ENCODE data around the gene LTBR.

The LTBR gene

DNA sequence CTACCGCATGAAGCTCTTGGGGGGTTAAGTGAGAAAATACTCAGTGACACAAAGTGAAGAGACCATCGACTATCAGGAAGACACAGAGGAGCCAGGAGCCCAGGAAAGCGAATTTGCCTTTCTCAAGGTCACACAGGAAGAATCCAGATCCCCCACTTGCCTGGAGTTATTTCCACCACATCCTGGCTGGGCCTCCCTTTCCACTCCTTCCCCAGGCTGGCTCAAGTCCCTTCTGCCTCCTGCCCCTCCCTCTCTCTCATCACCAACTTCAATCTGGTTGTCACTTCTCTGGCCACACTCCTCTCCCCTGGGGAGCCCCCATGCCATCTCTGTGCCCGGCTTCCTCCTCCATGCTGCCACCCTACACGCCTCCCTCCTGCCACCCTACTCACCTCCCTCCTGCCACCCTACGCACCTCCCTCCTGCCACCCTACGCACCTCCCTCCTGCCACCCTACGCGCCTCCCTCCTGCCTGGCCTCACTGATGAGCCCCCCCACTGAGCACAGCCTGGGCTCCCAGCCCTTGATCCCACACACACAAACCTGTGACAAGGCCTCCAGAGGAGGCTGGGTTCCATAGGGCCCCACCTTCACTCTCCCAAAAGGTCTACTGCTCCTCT lies 14.9 kb upstream of the LTBR start:
- DNase-seq = no peak

DNA sequence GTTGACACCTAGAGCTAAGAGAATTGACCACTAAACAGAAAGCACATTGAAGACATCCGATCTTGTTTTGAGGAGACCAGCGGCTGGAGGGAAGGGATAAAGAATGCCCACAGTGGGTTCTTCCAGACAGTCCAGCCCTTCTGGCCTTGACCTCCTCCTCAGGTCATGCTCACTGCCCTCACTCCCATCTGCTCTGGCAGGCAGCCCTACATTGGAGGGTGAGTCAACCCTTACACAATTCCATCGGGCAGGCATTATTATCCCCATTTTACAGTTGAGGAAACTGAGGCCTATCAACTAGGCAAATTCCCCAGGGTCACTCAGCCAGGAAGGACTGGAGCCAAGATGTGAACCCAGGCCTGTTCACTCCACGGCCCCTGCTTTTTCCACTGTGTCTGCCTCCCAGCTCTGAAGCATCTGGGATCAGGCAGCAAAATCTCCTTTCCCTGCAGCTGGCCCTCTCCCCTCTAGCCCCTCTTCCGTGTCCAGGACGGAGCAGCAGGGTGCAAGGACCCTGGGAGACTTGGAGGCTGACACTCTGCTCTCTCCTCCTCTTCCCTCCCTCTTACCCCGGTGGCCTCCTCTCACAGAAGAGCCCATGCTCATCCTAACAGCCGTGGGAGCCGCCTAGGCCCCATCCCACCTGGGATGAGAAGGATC lies 13.9 kb upstream of the LTBR start:
- no peak for DNase-seq

DNA sequence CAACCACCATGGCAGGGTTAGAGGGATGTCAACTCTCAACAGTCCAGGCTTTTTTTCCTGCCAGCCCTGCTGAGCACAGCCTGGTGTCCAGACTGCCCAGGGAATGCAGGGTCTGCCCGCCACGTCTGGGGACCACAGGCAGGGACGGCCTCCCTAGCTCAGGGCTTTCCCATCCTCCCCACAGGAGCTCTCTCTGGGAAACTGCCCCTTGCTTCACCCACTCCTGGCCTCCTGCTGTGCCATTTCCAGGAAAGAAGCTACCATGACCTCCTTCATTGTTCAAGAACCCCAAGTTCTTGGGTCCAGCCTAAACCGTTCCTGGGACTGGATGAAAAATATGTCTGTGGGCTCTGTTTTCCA lies 13.4 kb upstream of the LTBR start:
- no peak for DNase-seq

DNA sequence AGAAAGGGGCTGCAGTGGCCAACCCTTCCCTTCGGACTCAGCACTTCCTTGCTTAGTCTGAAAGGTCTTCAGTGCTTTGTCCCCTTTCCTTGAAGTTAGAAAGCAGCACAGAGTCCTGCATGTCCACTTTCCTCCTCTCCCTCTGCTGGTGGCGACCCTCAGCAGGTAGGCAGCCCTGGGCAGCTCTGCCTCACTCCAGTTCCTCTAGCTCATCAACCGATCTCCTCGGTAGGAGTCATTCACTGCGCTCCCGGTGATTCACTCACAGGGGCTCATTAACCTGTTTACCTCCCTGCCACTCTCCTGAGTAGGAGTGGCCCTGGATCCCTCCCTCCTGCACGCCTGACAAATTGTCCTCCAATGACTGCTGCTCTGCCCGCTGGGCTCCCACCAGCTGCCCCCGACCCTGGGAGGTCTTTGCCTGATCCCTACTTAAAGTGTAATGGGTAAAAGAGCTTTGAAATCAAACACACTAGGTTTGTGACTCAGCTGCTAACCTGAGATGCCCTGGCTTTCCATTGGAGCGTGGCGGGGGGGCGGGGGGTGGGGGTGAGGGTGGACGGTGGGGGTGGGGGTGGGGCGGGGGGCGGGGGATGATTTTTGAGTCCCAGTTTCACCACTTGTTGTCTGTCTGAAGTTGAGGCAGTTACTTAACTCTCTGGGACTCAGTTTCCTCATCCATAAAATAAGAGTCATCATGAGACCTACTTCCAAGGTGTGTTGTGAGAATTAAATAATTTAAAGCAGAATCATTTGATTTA lies 12.8 kb upstream of the LTBR start:
- DNase-seq = no peak

DNA sequence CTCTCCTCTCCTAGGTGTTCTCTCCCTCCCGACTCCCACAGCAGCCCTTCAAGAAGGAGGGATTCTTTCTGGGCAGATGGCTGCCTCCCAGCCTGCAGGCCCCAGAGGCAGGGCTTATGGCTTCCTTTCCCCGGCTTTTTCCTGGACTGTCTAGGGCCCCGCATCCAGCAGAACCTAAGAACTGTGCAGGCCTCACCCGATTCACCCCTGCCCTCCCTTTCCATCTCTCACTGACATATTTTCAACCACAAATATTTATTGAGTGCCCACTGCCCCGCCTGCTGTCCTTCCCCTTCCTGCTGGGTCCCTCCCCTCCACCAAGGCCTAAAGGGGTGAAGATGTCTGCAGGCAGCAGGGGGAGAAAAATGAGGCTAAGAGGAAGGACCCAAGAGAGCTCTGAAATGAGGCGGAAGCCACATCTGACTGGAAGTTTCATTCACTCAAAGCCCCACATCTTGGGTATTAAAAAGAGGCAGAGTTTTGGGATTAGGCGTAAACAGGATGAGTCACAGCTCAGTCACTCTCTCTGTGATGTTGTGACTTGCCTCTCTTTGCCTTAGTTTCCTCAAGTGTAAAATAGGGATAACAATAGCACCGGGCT lies 11.5 kb upstream of the LTBR start:
- DNase-seq = no peak

DNA sequence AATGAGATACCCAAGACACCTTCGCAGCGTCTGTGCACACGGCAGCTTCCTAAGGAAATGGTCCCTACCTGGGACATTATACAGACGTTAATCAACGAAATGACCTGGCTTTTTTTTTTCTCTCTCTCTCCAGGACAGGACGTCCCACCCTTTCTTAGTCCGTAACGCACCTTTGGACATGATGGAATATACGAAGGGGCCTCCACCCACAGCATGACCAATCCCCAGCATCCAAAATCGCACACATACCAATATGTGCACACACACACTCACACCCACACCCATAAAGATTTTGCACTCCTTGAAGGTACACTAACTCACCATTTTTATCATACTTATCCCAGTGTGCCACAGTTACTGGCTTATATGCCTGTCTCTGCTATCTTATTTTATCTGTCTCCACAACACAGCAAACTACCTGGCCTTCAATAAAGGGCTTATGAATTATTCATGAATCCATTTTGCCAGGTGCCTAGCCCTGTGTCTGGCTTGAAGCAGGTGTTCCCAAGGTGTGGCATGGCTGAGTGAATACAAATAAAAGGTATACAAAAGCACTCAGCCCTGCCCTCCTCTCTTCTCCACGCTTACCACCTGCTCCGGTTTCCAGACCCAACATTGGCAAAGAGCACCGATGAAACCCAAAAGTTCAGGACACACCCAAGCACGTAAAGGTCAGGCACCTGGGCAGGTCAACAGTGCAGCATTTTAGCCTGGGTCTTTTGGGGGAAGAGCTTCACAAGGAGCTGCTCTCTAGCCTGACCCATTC lies 10.8 kb upstream of the LTBR start:
- no peak for DNase-seq

DNA sequence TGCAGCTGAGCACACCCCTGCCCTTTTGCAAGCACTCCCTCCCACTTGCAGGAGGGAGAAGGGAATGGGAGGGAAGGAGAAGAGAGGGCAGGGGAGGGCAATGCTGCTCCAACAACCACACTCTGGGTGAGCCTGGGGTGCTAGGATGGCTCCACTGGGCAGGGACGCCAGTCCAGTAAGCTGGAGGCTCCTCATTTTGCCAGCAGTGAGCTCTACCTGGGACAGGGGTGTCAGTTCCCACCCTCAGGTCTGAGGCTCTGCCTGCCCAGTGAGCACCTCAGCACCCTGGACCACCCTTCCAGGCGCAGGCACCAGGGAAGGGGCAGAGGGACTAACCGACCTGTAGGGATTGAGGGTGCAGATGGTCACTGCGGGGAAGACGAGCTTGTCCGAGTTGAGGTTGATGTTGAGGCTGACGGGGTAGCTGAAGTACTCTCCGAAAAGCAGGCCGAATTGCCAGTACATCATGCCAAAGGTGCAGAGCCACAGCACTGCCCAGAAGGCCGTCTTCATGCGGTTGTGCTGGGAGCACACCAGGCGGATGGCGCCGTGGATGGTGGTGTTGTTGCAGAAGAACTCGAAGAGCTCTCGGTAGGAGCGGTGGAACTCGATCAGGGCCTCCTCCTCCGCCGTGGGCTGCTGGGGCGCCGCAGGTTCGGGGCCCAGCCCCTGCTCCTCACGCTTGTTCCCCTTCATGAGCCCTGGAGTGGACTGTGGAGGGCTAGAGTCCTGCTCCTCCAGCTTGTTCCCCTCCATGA lies 9.8 kb upstream of the LTBR start:
- DNase-seq = no peak

DNA sequence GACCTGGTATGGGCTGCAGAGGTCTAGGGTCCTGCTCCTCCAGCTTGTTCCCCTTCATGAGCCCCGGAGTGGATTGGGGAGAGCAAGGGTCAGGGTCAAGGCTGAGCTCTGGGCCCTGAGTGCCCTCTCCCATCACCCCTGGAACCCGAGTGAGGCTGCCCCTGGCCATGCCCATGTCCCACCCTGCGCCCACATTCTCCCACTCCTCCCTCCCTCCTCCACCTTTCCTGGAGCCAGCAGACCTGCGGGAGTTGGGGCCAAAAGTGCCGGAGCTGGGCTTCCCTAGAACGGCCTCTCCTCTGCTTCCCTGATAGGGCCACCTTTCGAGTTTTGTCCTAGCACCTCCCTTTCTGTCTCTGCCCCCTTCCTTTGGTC lies 9.2 kb upstream of the LTBR start:
- DNase-seq = no peak

DNA sequence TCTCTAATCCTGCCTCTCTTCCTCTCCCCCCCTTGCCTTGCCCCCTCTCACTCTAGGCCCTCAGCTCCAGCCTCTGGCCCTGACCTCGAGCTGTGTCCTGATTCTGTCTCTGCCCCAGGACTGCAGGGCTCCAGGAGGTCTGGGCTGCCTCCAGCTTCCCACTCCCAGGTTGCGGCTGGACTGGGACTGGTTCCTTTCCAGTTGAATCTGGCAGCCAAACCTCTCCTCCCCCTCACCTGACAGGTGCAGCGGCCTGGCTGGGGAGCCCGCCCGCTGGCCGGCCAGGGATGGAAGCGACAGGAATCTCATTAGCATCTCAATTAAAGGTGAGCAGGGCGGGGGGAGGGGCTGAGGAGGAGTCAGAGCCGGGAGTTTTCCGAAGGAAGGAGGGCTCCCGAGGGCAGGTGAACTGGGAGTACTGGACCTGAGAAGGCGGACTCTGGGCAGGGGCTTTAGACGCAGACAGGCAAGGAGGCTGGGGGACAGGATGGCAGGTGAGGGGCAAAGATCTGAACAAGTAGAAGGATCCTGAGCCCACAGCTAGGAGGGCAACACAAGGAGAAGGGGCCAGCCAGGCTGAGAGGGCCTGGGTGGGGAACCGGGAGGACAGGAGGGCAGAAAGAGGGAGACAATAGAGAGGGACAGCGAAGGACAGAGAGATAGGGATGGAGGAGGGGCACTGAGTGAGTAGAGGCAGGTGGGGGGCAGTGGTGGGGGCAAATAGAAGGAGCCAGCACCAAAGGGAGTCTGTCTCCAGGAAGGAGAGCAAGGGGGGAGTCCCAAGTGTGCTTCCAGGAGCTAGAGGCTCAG lies 8.5 kb upstream of the LTBR start, which contains the start of gene SCNN1A:
Gene SCNN1A, minus strand, starts transcription at position 295 of the 810 bp plus-strand sequence. CDS start 780 bp downstream, outside the sequence.
- no peak for DNase-seq

DNA sequence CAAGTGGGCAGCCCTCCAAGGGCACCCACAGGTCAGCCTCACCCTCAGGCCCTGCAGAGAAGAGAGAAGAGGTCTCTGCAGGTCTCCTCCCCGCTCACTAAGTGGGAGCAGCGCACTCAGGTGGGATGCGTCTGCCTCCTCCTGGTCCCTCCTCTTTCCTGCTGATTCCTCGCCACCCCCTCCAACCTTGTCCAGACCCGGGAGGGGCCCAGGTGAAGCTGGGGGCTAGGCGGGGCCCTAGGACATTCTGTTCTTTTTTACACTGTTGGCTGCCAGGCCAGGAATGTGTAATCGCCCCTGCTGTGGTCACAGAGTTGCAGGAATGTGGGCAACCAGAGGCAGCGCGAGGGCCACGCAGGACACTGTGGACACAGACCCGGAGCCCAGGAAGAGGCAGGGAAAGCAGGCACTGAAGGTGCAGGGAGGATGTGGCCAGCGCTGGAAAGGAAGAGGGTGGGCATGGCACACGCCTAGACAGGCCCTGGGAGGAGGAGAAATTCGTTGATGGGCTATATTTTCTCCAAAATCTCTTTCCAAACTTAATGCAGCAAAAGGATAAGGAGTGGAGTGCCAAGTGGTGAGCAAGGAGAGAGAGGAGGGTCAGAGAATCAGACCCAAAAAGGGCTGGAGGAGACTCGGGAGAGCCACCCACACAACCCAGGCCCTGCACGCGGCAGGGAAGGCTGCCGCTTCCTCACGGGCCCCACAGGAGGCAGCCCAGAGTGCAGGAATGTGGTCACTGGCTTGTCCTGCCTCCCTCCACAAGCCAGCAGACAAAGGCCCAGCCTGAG lies 7.7 kb upstream of the LTBR start:
- no peak for DNase-seq

DNA sequence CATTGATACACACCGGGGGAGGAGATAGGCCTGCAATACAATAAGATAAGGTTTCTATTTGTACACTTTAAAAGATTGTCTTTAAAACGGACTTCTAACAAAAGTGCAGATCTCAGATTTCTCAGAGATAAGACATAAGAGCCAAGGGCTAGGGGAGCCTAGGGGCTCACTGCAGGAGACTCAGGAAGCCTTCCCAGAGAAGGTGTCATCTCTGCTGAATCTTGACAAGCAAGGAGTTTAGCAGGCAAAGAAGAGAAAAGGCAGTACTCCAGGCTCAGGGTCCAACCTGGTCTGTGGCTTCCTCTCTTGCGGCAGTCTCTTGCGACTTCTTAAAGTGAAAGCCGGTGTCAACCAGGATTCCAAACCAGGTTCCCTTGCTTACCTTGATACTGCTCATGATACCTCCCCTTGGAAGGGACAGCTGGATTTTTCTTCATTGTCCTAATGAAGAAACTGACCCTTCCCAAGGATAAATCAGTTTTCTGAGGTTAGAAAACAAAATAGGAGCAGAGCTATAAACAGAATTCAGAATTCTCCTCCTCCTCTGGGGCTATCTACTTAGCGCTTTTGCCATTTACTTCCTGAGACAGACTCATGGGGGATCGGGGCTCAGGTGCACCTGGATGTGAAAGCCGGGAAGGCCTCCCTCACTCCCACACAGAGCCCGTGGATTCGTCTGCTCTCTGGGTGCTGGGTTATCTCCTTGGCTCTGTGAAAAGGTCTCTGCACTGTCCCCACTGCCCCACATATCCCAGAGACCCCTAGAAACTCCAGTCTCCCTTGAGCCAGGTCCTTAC lies 6.9 kb upstream of the LTBR start:
- DNase-seq = peak in 2 of 6 experiments; percentile 27 to 43

DNA sequence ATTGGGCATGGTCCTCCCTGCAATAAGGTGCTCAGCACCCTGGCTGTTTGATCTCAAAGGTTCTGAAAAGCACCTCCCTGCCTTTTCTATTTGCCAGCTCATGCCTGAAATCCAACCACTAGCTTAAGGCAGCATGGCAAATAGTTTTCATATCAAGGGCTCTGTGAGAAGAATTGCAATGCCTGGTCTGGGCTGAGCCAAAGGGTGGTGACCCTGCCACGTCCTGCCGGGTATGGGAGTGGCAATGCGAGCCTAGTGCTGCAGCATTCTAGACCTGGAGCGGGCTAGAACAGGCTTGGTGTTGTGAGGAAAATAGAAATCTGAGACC lies 6.3 kb upstream of the LTBR start:
- DNase-seq = no peak

DNA sequence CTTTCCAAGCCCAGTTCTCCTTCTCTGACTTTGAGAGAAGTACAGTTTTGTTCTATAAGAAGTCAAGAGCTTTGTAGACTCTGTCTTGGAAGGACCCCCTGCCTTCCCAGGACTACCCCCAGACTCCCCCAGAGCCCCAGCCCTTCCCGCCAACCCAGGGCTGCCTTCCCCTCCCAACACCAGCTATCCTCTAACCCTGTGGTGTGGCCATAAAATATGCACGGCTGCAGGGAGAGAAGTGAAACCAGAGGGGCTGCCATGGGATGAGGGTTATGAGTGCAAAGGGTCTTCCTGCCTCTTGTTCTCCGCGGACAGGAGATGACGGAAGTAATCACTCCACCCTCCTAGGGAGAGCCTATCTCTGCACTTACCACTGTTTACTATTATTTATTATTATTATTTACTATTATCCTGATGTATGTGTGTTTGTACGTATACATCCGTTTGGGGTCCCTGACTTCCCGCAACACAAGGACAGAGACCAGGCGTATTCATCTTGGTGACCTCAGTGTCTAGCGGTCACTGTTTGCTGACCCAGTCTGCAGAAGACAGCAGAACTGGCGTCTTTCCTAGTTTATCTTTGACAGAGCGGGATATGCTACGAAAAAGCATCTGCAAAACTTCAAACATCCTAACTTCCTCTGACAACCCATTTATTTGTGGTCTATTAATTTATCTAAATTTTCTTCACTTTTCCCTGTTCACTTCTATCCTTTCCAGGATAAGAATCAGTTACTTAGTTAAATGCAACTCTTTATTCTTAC lies 5.1 kb upstream of the LTBR start:
- no peak for DNase-seq

DNA sequence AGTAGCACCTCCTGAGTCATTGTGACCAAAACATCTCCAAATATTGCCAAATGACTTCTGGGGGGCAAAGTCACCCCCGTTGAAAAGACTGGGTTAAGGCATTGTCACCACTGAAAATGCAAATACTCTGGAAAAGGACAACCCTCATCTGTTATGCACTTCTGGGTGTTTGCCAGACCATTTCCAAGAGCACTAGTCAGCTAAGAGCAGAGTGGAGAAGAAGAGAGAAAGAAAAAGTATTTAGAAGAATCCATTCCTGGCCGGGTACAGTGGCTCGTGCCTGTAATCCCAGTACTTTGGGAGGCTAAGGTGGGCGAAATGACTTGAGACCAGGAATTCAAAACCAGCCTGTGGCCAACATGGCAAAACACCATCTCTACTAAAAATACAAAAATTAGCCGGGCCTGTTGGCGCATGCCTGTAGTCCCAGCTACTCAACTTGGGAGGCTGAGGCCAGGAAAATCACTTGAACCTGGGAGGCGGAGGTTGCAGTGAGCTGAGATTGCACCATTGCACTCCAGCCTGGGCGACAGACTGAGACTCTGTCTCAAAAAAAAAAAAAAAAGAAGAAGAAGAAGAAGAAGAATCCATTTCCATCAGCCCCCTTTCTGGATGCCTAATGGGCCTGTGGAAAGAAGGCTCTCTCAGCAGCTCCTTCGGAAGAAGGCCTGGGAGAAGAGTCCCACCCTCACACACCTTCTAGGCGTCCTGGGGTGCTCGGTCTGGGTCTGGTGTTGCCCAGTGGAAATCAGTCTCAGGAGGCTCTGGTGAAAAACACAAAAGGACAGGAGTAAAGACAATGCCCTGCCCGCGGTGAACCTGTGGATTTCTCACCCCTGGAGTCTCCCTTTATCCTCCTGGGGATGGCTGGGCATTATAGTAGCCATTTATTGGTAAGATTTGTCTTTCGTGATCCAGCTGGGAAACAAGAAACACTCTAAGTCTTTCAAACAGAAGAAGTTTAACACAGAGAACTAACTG lies 3.5 kb upstream of the LTBR start:
- no peak for DNase-seq

DNA sequence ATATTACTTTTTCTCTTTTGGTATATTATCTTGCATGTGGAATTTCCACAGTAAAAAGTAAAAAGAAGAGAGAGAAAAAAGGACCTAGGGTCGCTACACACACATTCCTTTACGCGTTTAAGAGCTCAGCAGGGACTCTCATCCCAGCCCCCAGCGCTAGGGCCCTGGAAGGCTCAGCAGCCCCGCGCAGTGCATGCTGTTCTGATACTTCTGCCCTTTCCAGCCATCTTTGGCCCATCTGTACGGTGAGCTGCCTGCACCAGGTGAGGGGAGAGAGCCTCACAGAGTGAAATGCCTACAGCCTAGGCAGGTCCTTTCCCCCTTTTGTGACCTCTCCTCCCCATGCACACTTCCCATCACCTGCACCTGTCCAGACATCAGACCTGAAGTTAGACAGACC lies 1.6 kb upstream of the LTBR start:
- no peak for DNase-seq

DNA sequence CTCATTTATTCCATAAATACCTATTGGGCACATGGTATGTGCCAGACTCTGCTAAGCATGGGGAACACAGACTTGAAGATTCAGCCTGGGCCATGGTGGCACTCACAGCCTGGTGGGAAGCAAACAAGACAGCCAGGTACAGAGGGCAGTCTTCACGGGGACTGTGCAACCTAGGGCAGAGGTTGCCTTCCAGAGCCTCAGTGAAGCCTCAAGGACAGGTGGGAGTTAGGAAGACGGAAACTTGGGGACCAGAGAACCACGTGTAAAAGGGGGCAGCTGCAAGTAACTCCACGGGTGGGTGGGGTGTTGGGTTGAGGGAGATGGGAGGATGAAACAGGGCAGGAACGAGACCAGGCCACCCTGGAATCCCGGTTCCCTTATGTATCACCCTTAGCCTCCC lies 980 bp upstream of the LTBR start:
- no peak for DNase-seq

DNA sequence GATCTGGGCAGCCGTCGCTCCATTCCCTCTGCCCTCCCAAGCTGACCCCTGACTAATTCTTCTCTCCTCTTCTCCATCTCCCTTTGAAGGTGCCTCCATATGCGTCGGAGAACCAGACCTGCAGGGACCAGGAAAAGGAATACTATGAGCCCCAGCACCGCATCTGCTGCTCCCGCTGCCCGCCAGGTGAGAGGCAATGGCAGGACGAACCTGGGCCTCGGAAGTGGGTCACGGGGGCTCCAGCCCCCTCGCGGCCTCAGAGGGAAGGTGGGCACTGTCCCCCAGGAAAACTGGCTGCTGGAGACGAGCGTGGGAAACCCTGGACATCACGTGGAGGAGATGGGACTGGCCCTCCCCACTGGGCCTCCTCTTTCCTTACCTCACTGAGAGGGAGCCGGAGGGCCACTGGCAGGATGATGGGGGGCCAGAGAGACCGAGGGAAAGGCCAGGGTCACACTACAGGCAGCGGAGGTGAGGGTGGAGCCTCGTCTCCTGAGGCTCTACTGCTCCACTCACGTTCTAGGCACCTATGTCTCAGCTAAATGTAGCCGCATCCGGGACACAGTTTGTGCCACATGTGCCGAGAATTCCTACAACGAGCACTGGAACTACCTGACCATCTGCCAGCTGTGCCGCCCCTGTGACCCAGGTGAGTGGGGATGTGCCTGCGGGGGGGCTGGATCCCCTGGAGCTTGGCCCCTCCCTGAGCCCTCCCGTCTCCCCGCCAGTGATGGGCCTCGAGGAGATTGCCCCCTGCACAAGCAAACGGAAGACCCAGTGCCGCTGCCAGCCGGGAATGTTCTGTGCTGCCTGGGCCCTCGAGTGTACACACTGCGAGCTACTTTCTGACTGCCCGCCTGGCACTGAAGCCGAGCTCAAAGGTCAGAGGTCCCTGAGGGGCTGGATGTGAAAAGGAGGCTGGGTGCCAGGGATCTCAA lies 806 bp downstream of the LTBR start:
- DNase-seq = no peak

Measured in stimulated activated naive CD4-positive, alpha-beta T cell (primary cell).